GM04503 (cell line): ENCODE data around the gene HOMER3.
"Not testable (repeated sequence)": the region's sequence is repeated elsewhere in the genome, so short reads cannot be mapped to it uniquely, and the experiment has no call there.

Source experiments
- DNase-seq: peaks from one replicate; pipeline ENCODE4 v3.0.0-alpha.2; 2012; ENCODE audit warnings: low read depth

The HOMER3 gene

GRCh38 chr19:18952364-18953003, 11.5 kb upstream of the HOMER3 start:
- not testable (repeated sequence) for DNase-seq

GRCh38 chr19:18951721-18952281, 10.8 kb upstream of the HOMER3 start:
- no peak for DNase-seq

GRCh38 chr19:18949858-18950257, 8.8 kb upstream of the HOMER3 start:
- DNase-seq, result no peak

- DNase-seq, result no peak
These were observed 7.9 kb upstream of the HOMER3 start for GRCh38 chr19:18948976-18949356.

GRCh38 chr19:18948075-18948975, 7.3 kb upstream of the HOMER3 start:
- no peak for DNase-seq

- DNase-seq, result no peak
These were observed 5.9 kb upstream of the HOMER3 start for GRCh38 chr19:18946918-18947317.

- DNase-seq, result no peak
These were observed 5.3 kb upstream of the HOMER3 start for GRCh38 chr19:18946335-18946734.

GRCh38 chr19:18945297-18945696, 4.3 kb upstream of the HOMER3 start:
- DNase-seq, result no peak

GRCh38 chr19:18943465-18943864, 2.4 kb upstream of the HOMER3 start:
- DNase-seq, result no peak

GRCh38 chr19:18942692-18943091, 1.7 kb upstream of the HOMER3 start:
- DNase-seq, result no peak

GRCh38 chr19:18941628-18942354, 774 bp upstream of the HOMER3 start:
- no peak for DNase-seq

GRCh38 chr19:18939922-18940768, 872 bp downstream of the HOMER3 start:
- DNase-seq, result no peak

- no peak for DNase-seq
These were observed 1.9 kb downstream of the HOMER3 start for GRCh38 chr19:18939163-18939562.

GRCh38 chr19:18933297-18933696, 7.7 kb downstream of the HOMER3 start:
- DNase-seq, result no peak

GRCh38 chr19:18932216-18932841, 8.7 kb downstream of the HOMER3 start:
- no peak for DNase-seq

GRCh38 chr19:18931316-18932162, 9.5 kb downstream of the HOMER3 start:
- DNase-seq, result no peak

GRCh38 chr19:18929311-18929710, 11.7 kb downstream of the HOMER3 start:
- DNase-seq, result no peak

- no peak for DNase-seq
These were observed 12.8 kb downstream of the HOMER3 start for GRCh38 chr19:18928018-18928805.

GRCh38 chr19:18924684-18925213, 16.3 kb downstream of the HOMER3 start:
- no peak for DNase-seq
